ENCODE measurements around the gene LPAR1. TPM values are rescaled to one million over a fixed set of nuclear protein-coding genes. Genes with fewer than 3 reads are reported as not detected.

LPAR1 gene
- total and polyA plus RNA-seq, 2 donors (not counting 1 experiment from before 2014, with no cell fraction given) = 0.06 TPM; not detected in 1

- 100% methylated on average over 1 of the region's 1 CpG for WGBS (ENCODE audit: insufficient coverage)
- no peak for TF ChIP-seq EZH2 (IDR thresholded peaks at IDR 0.05; ENCODE audit: borderline replicate concordance, insufficient read depth, low read depth, low read length, poor library complexity, severe bottlenecking)
- TF ChIP-seq CTCF (IDR thresholded peaks at IDR 0.05) = no peak
Measured at GRCh38 chr9:110997847-110998246, 40.4 kb downstream of the LPAR1 start.

GRCh38 chr9:110996436-110997220 lies 41.6 kb downstream of the LPAR1 start:
- 100% methylated on average over 1 of the region's 9 CpGs for WGBS (ENCODE audit: insufficient coverage)

More at GRCh38 chr9:110997847-110998246, 40.4 kb downstream of the LPAR1 start:
- Mint-ChIP-seq H3K4me1 (peaks cover 4% of the 10 kb centered on the region), H3K27me3 (no peaks in the 10 kb centered on the region), H3K9me3 (ENCODE audit: insufficient read depth) (no peaks in the 10 kb centered on the region), H3K27ac (no peak overlapping the region), H3K4me3 (no peak overlapping the region)
- H3K27ac ChIP-seq (ENCODE audit: low read length in 2 of 2) = no peak overlapping the region
- DNase-seq = no peak
- H3K9me3 ChIP-seq (ENCODE audit: control extremely low read depth in 1 of 3, control insufficient read depth in 2 of 3, insufficient read depth in 1 of 3, low read length in 2 of 3) = no peaks in the 10 kb centered on the region
- H3K79me2 ChIP-seq (ENCODE audit: control insufficient read depth, insufficient read depth, low read length) = no peaks in the 10 kb centered on the region
- intact Hi-C loops (cut with micrococcal nuclease) = no loop called here
- H4K20me1 ChIP-seq (ENCODE audit: control insufficient read depth, insufficient read depth, low read length, poor library complexity, severe bottlenecking) = no peaks in the 10 kb centered on the region
- no peak overlapping the region for H3K4me3 ChIP-seq (ENCODE audit: control extremely low read depth in 1 of 5, extremely low read depth in 1 of 5, insufficient read depth in 1 of 5, low read depth in 2 of 5, low read length in 4 of 5)
- H3K4me2 ChIP-seq (replicated peaks; ENCODE audit: low read depth, low read length, poor library complexity, severe bottlenecking) = no peak overlapping the region
- POLR2A ChIA-PET = no interaction called here
- H2AFZ ChIP-seq (ENCODE audit: insufficient read depth, low read depth, low read length, poor library complexity, severe bottlenecking) = no peak overlapping the region
- H3K4me1 ChIP-seq (ENCODE audit: control insufficient read depth in 2 of 2, insufficient read depth in 2 of 2, low read length in 2 of 2) = no peaks in the 10 kb centered on the region
- no peak overlapping the region for H3K9ac ChIP-seq (ENCODE audit: low read length)
- CTCF ChIA-PET = no interaction called here
- ATAC-seq (ENCODE audit: low read depth) = no peak
- H3K27me3 ChIP-seq (replicated peaks in 1 of 4; ENCODE audit: control extremely low read depth in 1 of 4, control insufficient read depth in 3 of 4, insufficient read depth in 4 of 4, low read length in 3 of 4) = no peaks in the 10 kb centered on the region
- H3K36me3 ChIP-seq (replicated peaks in 1 of 2; ENCODE audit: control extremely low read depth in 1 of 2, control insufficient read depth in 1 of 2, extremely low read depth in 1 of 2, insufficient read depth in 2 of 2, low read length in 1 of 2) = no peaks in the 10 kb centered on the region

More at GRCh38 chr9:110996436-110997220, 41.6 kb downstream of the LPAR1 start:
- intact Hi-C loops (cut with micrococcal nuclease) = no loop called here
- peaks cover 4% of the 10 kb centered on the region for H3K4me1 Mint-ChIP-seq
- H3K9me3 Mint-ChIP-seq (ENCODE audit: insufficient read depth) = no peaks in the 10 kb centered on the region
- Histone ChIP-seq H3K36me3 (replicated peaks in 1 of 2; ENCODE audit: control extremely low read depth in 1 of 2, control insufficient read depth in 1 of 2, extremely low read depth in 1 of 2, insufficient read depth in 2 of 2, low read length in 1 of 2) (no peaks in the 10 kb centered on the region), H4K20me1 (ENCODE audit: control insufficient read depth, insufficient read depth, low read length, poor library complexity, severe bottlenecking) (no peaks in the 10 kb centered on the region), H3K9ac (ENCODE audit: low read length) (no peak overlapping the region), H3K4me2 (replicated peaks; ENCODE audit: low read depth, low read length, poor library complexity, severe bottlenecking) (no peak overlapping the region), H3K4me3 (ENCODE audit: control extremely low read depth in 1 of 5, extremely low read depth in 1 of 5, insufficient read depth in 1 of 5, low read depth in 2 of 5, low read length in 4 of 5) (no peak overlapping the region), H3K27ac (ENCODE audit: low read length in 2 of 2) (no peak overlapping the region), H2AFZ (ENCODE audit: insufficient read depth, low read depth, low read length, poor library complexity, severe bottlenecking) (no peak overlapping the region), H3K27me3 (replicated peaks in 1 of 4; ENCODE audit: control extremely low read depth in 1 of 4, control insufficient read depth in 3 of 4, insufficient read depth in 4 of 4, low read length in 3 of 4) (no peaks in the 10 kb centered on the region), H3K9me3 (ENCODE audit: control extremely low read depth in 1 of 3, control insufficient read depth in 2 of 3, insufficient read depth in 1 of 3, low read length in 2 of 3) (no peaks in the 10 kb centered on the region), H3K4me1 (ENCODE audit: control insufficient read depth in 2 of 2, insufficient read depth in 2 of 2, low read length in 2 of 2) (no peaks in the 10 kb centered on the region), H3K79me2 (ENCODE audit: control insufficient read depth, insufficient read depth, low read length) (no peaks in the 10 kb centered on the region)
- TF ChIP-seq CTCF (IDR thresholded peaks at IDR 0.05) (no peak), EZH2 (IDR thresholded peaks at IDR 0.05; ENCODE audit: borderline replicate concordance, insufficient read depth, low read depth, low read length, poor library complexity, severe bottlenecking) (no peak)
- H3K4me3 Mint-ChIP-seq = no peak overlapping the region
- ChIA-PET POLR2A (no interaction called here), CTCF (no interaction called here)
- ATAC-seq (ENCODE audit: low read depth) (no peak), DNase-seq (no peak)
- no peak overlapping the region for H3K27ac Mint-ChIP-seq
- no peaks in the 10 kb centered on the region for H3K27me3 Mint-ChIP-seq

Measured in B cell (primary cell).